Measurements from ENCODE around the gene FBXO48. TPM values are rescaled to one million over a fixed set of nuclear protein-coding genes. Genes with fewer than 3 reads are reported as not detected.

FBXO48 gene
- total RNA-seq, 2 experiments from 2014 or later, result 0.44 to 0.50 TPM

DNA sequence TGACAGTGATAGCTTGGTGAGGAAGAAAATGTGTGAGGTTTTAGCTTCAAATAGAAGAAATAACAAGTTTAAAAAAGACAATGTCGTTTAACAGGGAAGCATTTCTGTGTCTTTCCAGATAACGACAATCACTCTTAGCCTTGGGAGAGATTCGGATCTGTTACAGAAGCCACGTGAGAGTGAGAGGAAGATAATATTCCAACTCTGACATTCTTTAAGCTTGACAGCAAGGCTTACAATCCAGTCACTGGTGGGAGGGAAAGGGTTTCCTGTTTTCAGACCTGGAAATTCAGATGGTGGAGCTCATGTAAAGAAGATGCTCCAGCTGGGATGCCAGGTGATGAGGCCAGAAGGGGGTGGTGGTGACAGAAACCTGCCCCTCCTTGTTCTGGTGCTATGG is 30.8 kb downstream of the FBXO48 start:
- Histone ChIP-seq H3K4me3 (ENCODE audit: low read length) (no peak overlapping the region), H3K27me3 (ENCODE audit: control insufficient read depth in 1 of 2, insufficient read depth in 2 of 2, low read length in 2 of 2) (no peaks in the 10 kb centered on the region), H3K4me1 (ENCODE audit: insufficient read depth, low read length) (peaks cover 4% of the 10 kb centered on the region), H3K36me3 (ENCODE audit: insufficient read depth, low read length) (no peaks in the 10 kb centered on the region), H3K27ac (ENCODE audit: low read depth in 1 of 2, low read length in 2 of 2) (no peak overlapping the region), H3K9me3 (ENCODE audit: control insufficient read depth in 1 of 2, insufficient read depth in 1 of 2, low read length in 2 of 2) (no peaks in the 10 kb centered on the region)
- Mint-ChIP-seq H3K4me1 (ENCODE audit: low read depth) (peaks cover 1% of the 10 kb centered on the region), H3K9me3 (no peaks in the 10 kb centered on the region), H3K27ac (no peak overlapping the region), H3K4me3 (no peak overlapping the region), H3K36me3 (ENCODE audit: low read depth) (no peaks in the 10 kb centered on the region), H3K27me3 (no peaks in the 10 kb centered on the region)
- TF ChIP-seq CTCF (IDR thresholded peaks at IDR 0.05), result no peak
- CTCF ChIA-PET, result no interaction called here
- ATAC-seq (ENCODE audit: poor library complexity), result no peak
- POLR2A ChIA-PET, result interaction anchor here (0.7 kb wide), 1 partner anchor 31 kb away, joined by 3 read pairs; the partner anchor contains the start of genes APLF and FBXO48
- no peak for DNase-seq
- intact Hi-C loops (cut with DNase I, micrococcal nuclease), result no loop called here

DNA sequence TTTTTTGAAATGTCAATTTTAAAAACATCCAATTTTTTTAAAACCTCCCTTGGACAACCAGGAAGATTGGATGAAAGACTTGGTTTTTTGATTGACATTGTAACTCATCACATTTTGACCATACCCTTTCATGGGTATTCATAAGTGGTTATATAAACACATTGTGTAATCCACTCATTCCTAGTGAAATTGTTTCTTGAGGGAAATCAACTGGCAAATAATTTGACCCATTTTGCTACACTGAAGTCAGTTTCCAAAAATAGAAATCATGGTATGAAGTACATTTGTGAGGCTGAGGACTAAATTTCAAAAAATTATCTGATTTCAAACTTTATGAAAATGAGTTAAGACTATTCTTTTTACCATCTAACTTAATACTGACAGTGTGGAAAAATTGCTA is 31.5 kb downstream of the FBXO48 start:
- Mint-ChIP-seq H3K4me1 (ENCODE audit: low read depth) (no peaks in the 10 kb centered on the region), H3K36me3 (ENCODE audit: low read depth) (no peaks in the 10 kb centered on the region), H3K4me3 (no peak overlapping the region), H3K9me3 (no peaks in the 10 kb centered on the region), H3K27ac (no peak overlapping the region), H3K27me3 (no peaks in the 10 kb centered on the region)
- ATAC-seq (ENCODE audit: poor library complexity), result no peak
- intact Hi-C loops (cut with DNase I, micrococcal nuclease), result no loop called here
- TF ChIP-seq CTCF (IDR thresholded peaks at IDR 0.05), result no peak
- H3K27ac ChIP-seq (ENCODE audit: low read depth in 1 of 2, low read length in 2 of 2), result no peak overlapping the region
- H3K27me3 ChIP-seq (ENCODE audit: control insufficient read depth in 1 of 2, insufficient read depth in 2 of 2, low read length in 2 of 2), result no peaks in the 10 kb centered on the region
- no peak for DNase-seq
- H3K9me3 ChIP-seq (ENCODE audit: control insufficient read depth in 1 of 2, insufficient read depth in 1 of 2, low read length in 2 of 2), result no peaks in the 10 kb centered on the region
- H3K4me1 ChIP-seq (ENCODE audit: insufficient read depth, low read length), result peaks cover 2% of the 10 kb centered on the region
- H3K4me3 ChIP-seq (ENCODE audit: low read length), result no peak overlapping the region
- ChIA-PET CTCF (no interaction called here), POLR2A (no interaction called here)
- no peaks in the 10 kb centered on the region for H3K36me3 ChIP-seq (ENCODE audit: insufficient read depth, low read length)

- CTCF ChIA-PET, result no interaction called here
- no peaks in the 10 kb centered on the region for H3K4me1 Mint-ChIP-seq (ENCODE audit: low read depth)
- no peak for TF ChIP-seq CTCF (IDR thresholded peaks at IDR 0.05)
- H3K36me3 Mint-ChIP-seq (ENCODE audit: low read depth), result no peaks in the 10 kb centered on the region
- intact Hi-C loops (cut with DNase I, micrococcal nuclease), result no loop called here
- H3K27ac Mint-ChIP-seq, result no peak overlapping the region
- no peak overlapping the region for H3K4me3 Mint-ChIP-seq
- no peak for ATAC-seq (ENCODE audit: poor library complexity)
- POLR2A ChIA-PET, result no interaction called here
- no peaks in the 10 kb centered on the region for H3K9me3 ChIP-seq (ENCODE audit: control insufficient read depth in 1 of 2, insufficient read depth in 1 of 2, low read length in 2 of 2)
- H3K27me3 Mint-ChIP-seq, result no peaks in the 10 kb centered on the region
- no peak overlapping the region for H3K27ac ChIP-seq (ENCODE audit: low read depth in 1 of 2, low read length in 2 of 2)
- no peak for DNase-seq
- H3K4me3 ChIP-seq (ENCODE audit: low read length), result no peak overlapping the region
- H3K36me3 ChIP-seq (ENCODE audit: insufficient read depth, low read length), result no peaks in the 10 kb centered on the region
- H3K27me3 ChIP-seq (ENCODE audit: control insufficient read depth in 1 of 2, insufficient read depth in 2 of 2, low read length in 2 of 2), result no peaks in the 10 kb centered on the region
- H3K9me3 Mint-ChIP-seq, result no peaks in the 10 kb centered on the region
- H3K4me1 ChIP-seq (ENCODE audit: insufficient read depth, low read length), result no peaks in the 10 kb centered on the region
Measured at GRCh38 chr2:68434981-68435380, 32.1 kb downstream of the FBXO48 start.

All from CD4-positive, alpha-beta T cell (primary cell).